OCI-LY1 (cell line): ENCODE measurements around the gene SLCO3A1.

Source experiments
- EZH2 ChIP-seq: fragments of 200-600 bp; sonication (generic), shearing (Covaris generic); IDR thresholded peaks from 2 replicates; pipeline ENCODE4 v1.8.0; 2017; ENCODE audit warnings: borderline replicate concordance, mixed run types, mild to moderate bottlenecking, antibody characterized with exemption, low read length, moderate library complexity, mixed read lengths
- TF ChIP-seq, protein P1 (sequence below): fragments of 200-600 bp; sonication (generic), shearing (Covaris generic); IDR thresholded peaks from 2 replicates; pipeline ENCODE4 v1.5.1; 2017; ENCODE audit warnings: mild to moderate bottlenecking, antibody characterized with exemption, low read length, moderate library complexity, mixed read lengths

DNA sequence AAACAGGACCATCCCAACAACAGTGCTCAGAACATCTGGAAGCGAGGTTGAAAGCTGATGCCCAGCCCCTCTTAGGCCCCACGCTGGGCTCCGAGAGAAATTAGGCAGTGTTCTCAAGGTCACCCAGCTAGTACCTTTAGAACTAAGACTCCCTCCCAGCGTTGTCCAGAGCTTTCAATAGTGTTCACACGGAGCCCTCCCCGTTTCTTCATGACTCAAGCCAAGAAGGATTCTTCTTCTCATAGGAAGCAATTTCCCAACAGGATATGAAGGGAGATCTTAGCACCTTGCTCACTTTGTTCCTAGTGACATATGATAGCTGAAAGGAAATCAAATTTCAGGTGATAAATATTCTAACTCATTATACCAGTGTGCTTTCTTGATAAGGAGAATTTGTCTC, 296.0 kb downstream of the SLCO3A1 start:
- TF ChIP-seq, protein P1, sequence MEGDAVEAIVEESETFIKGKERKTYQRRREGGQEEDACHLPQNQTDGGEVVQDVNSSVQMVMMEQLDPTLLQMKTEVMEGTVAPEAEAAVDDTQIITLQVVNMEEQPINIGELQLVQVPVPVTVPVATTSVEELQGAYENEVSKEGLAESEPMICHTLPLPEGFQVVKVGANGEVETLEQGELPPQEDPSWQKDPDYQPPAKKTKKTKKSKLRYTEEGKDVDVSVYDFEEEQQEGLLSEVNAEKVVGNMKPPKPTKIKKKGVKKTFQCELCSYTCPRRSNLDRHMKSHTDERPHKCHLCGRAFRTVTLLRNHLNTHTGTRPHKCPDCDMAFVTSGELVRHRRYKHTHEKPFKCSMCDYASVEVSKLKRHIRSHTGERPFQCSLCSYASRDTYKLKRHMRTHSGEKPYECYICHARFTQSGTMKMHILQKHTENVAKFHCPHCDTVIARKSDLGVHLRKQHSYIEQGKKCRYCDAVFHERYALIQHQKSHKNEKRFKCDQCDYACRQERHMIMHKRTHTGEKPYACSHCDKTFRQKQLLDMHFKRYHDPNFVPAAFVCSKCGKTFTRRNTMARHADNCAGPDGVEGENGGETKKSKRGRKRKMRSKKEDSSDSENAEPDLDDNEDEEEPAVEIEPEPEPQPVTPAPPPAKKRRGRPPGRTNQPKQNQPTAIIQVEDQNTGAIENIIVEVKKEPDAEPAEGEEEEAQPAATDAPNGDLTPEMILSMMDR, result no peak
- no peak for TF ChIP-seq EZH2
